GM21737 (cell line): Measurements from ENCODE around the gene CDK9.

Experiments used
- ATAC-seq: cut with Tn5 transposase; IDR thresholded peaks from one replicate; pipeline ENCODE4 v1.9.1; 2021; ENCODE audit warnings: mild to moderate bottlenecking, moderate library complexity; ENCODE audit not compliant: unreplicated experiment

Gene CDK9

GRCh38 chr9:127761491-127761956 lies 24.3 kb upstream of the CDK9 start:
- no peak for ATAC-seq

GRCh38 chr9:127762111-127762676 lies 23.6 kb upstream of the CDK9 start:
- no peak for ATAC-seq

GRCh38 chr9:127763918-127764384 lies 21.9 kb upstream of the CDK9 start:
- ATAC-seq, result no peak

- ATAC-seq, result no peak
These were observed 20.4 kb upstream of the CDK9 start for GRCh38 chr9:127765418-127765817.

GRCh38 chr9:127767410-127767809 lies 18.4 kb upstream of the CDK9 start:
- ATAC-seq, result no peak

- ATAC-seq, result no peak
These were observed 17.9 kb upstream of the CDK9 start for GRCh38 chr9:127767909-127768331.

GRCh38 chr9:127768698-127769097 lies 17.1 kb upstream of the CDK9 start:
- no peak for ATAC-seq

- ATAC-seq, result no peak
These were observed 16.7 kb upstream of the CDK9 start for GRCh38 chr9:127769101-127769500.

- ATAC-seq, result no peak
These were observed 15.8 kb upstream of the CDK9 start for GRCh38 chr9:127769929-127770582.

GRCh38 chr9:127770583-127770904 lies 15.3 kb upstream of the CDK9 start:
- ATAC-seq, result no peak

- peak; percentile 83 for ATAC-seq
These were observed 14.8 kb upstream of the CDK9 start for GRCh38 chr9:127770905-127771569.

GRCh38 chr9:127771570-127772189 lies 14.2 kb upstream of the CDK9 start:
- ATAC-seq, result no peak

- ATAC-seq, result no peak
These were observed 13.2 kb upstream of the CDK9 start for GRCh38 chr9:127772603-127773002.

GRCh38 chr9:127773272-127773671 lies 12.6 kb upstream of the CDK9 start:
- no peak for ATAC-seq

- no peak for ATAC-seq
These were observed 11.9 kb upstream of the CDK9 start for GRCh38 chr9:127773981-127774380.

GRCh38 chr9:127776195-127776923 lies 9.5 kb upstream of the CDK9 start:
- no peak for ATAC-seq

GRCh38 chr9:127776924-127777289 lies 8.9 kb upstream of the CDK9 start:
- no peak for ATAC-seq

- ATAC-seq, result no peak
These were observed 8.4 kb upstream of the CDK9 start for GRCh38 chr9:127777368-127777980.

- peak; percentile 34 for ATAC-seq
These were observed 7.3 kb upstream of the CDK9 start, which contains the start of gene SH2D3C for GRCh38 chr9:127778280-127779135. TSS of gene SH2D3C (minus strand) at chr9:127778666. CDS start at chr9:127778627, 39 bp downstream.
